Mesenchymal stem cell (in vitro differentiated cells and primary cell): ENCODE results near the gene PSMA7.

Experiments used
- DNase-seq: peaks from one replicate; pipeline ENCODE4 v3.0.0-alpha.2; 2013
- H2AFZ ChIP-seq: one replicate; pipeline ENCODE4 v1.6.1; 2013; ENCODE audit warnings: low read depth, mild to moderate bottlenecking, control low read depth, inconsistent platforms, low read length, moderate library complexity
- H2AK5ac ChIP-seq: 2 replicates; pipeline ENCODE4 v1.6.1; 2013; ENCODE audit warnings: low read length, moderate library complexity, mild to moderate bottlenecking, inconsistent platforms; ENCODE audit not compliant: severe bottlenecking
- H2BK120ac ChIP-seq: one replicate; pipeline ENCODE4 v1.6.1; 2013; ENCODE audit warnings: low read depth, mild to moderate bottlenecking, inconsistent platforms, low read length, moderate library complexity
- H2BK12ac ChIP-seq, 2 experiments: one replicate each; pipeline ENCODE4 v1.6.1; 2013; ENCODE audit warnings: inconsistent platforms in 2 of 2, low read length in 2 of 2, mild to moderate bottlenecking in 2 of 2, moderate library complexity in 2 of 2, control low read depth in 1 of 2
- H2BK15ac ChIP-seq: one replicate; pipeline ENCODE4 v1.6.1; 2013; ENCODE audit warnings: mild to moderate bottlenecking, low read depth, inconsistent platforms; ENCODE audit not compliant: poor library complexity, severe bottlenecking
- H2BK5ac ChIP-seq: 2 replicates; pipeline ENCODE4 v1.6.1; 2013; ENCODE audit warnings: low read depth, mild to moderate bottlenecking, low read length, control low read depth, inconsistent platforms; ENCODE audit not compliant: poor library complexity, severe bottlenecking
- H3K14ac ChIP-seq, 2 experiments: one replicate each; pipeline ENCODE4 v1.6.1; 2013; ENCODE audit warnings: inconsistent platforms in 2 of 2, low read length in 2 of 2, control low read depth in 1 of 2, mild to moderate bottlenecking in 1 of 2, moderate library complexity in 1 of 2
- H3K18ac ChIP-seq, 2 experiments: one replicate each; pipeline ENCODE4 v1.6.1; 2013; ENCODE audit warnings: inconsistent platforms in 2 of 2, low read length in 2 of 2, control low read depth in 1 of 2, low read depth in 1 of 2, mild to moderate bottlenecking in 1 of 2
- H3K23ac ChIP-seq, 2 experiments: one replicate each; pipeline ENCODE4 v1.6.1; 2013; ENCODE audit warnings: inconsistent platforms in 2 of 2, low read length in 2 of 2, mild to moderate bottlenecking in 2 of 2, moderate library complexity in 2 of 2, control low read depth in 1 of 2
- H3K27ac ChIP-seq: 2 replicates; pipeline ENCODE4 v1.5.1; 2013; ENCODE audit warnings: mild to moderate bottlenecking, moderate library complexity, low read length, control low read depth, inconsistent platforms; ENCODE audit not compliant: poor library complexity, severe bottlenecking
- H3K27me3 ChIP-seq, 2 experiments: 2 replicates each; pipeline versions ENCODE4 v1.6.1 to v1.7.0; 2013; ENCODE audit warnings: low read length in 2 of 2, mild to moderate bottlenecking in 2 of 2, moderate library complexity in 2 of 2, control low read depth in 1 of 2, inconsistent platforms in 1 of 2; ENCODE audit not compliant: control insufficient read depth in 1 of 2, insufficient read depth in 1 of 2
- H3K36me3 ChIP-seq, 2 experiments: 2 replicates each; pipeline versions ENCODE4 v1.6.1 to v1.7.0; 2013; ENCODE audit warnings: low read length in 2 of 2, control low read depth in 1 of 2, inconsistent platforms in 1 of 2, low read depth in 1 of 2, mild to moderate bottlenecking in 1 of 2; ENCODE audit not compliant: insufficient read depth in 2 of 2, control insufficient read depth in 1 of 2
- H3K4ac ChIP-seq, 2 experiments: one replicate each; pipeline ENCODE4 v1.6.1; 2013; ENCODE audit warnings: inconsistent platforms in 2 of 2, low read length in 2 of 2, mild to moderate bottlenecking in 2 of 2, moderate library complexity in 2 of 2, control low read depth in 1 of 2, low read depth in 1 of 2
- H3K4me1 ChIP-seq: 2 replicates; pipeline ENCODE4 v1.6.1; 2013; ENCODE audit warnings: low read depth, low read length, control low read depth; ENCODE audit not compliant: control insufficient read depth, insufficient read depth
- H3K4me2 ChIP-seq: 2 replicates; pipeline ENCODE4 v1.6.1; 2013; ENCODE audit warnings: low read length, mild to moderate bottlenecking, inconsistent platforms; ENCODE audit not compliant: poor library complexity, severe bottlenecking
- H3K4me3 ChIP-seq, 2 experiments: 2 replicates each; pipeline versions ENCODE4 v1.5.1 to v1.7.0; 2013; ENCODE audit warnings: low read length in 2 of 2, mild to moderate bottlenecking in 2 of 2, control low read depth in 1 of 2, low read depth in 1 of 2; ENCODE audit not compliant: insufficient read depth in 1 of 2
- H3K79me1 ChIP-seq: replicated peaks from 2 replicates; pipeline ENCODE4 v1.6.1; 2013; ENCODE audit warnings: mild to moderate bottlenecking, control low read depth, low read length, inconsistent platforms; ENCODE audit not compliant: poor library complexity, severe bottlenecking
- H3K9ac ChIP-seq: 2 replicates; pipeline ENCODE4 v1.7.0; 2013; ENCODE audit warnings: mild to moderate bottlenecking, low read length, moderate library complexity
- H3K9me3 ChIP-seq: 2 replicates; pipeline ENCODE4 v1.7.0; 2013; ENCODE audit warnings: mild to moderate bottlenecking, low read length; ENCODE audit not compliant: control insufficient read depth
- H4K8ac ChIP-seq: one replicate; pipeline ENCODE4 v1.6.1; 2013; ENCODE audit warnings: inconsistent platforms, mild to moderate bottlenecking, low read length, moderate library complexity
- H4K91ac ChIP-seq: one replicate; pipeline ENCODE4 v1.6.1; 2013; ENCODE audit warnings: mild to moderate bottlenecking, low read length, inconsistent platforms
- WGBS: methylation state at CpG from one replicate; pipeline ENCODE4 v1.1.7; 2013; ENCODE audit warnings: mixed read lengths; 5-methylcytosine and 5-hydroxymethylcytosine counted together

PSMA7 gene

DNA sequence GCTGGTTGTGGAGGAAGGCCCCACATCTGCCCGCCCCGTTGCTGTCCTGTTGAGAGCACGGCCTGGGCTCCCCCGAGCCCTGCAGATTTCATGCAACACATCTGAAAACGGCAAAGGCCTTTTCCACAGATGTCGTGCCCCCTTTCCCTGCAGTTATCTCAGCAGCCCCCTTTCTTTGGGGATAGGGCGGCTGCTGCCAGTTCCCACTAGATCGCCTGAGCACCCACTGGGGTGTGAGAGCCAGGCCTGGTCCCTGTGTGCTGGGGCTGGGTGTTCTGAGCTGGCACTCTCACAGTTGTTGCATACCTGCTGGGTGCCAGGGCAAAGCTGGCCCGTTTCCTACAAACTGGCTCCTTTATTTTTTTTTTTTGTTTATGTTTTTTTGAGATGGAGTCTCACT, 27.3 kb upstream of the PSMA7 start:
- Histone ChIP-seq H3K23ac (no peak overlapping the region), H3K36me3 (peaks cover 60 to 68% of the 10 kb centered on the region in 2 experiments), H3K27ac (no peak overlapping the region), H2BK120ac (no peak overlapping the region), H3K79me1 (peaks cover 26% of the 10 kb centered on the region), H3K4ac (no peak overlapping the region), H2AK5ac (no peak overlapping the region), H2BK5ac (no peak overlapping the region), H3K4me1 (no peaks in the 10 kb centered on the region), H3K4me3 (no peak overlapping the region), H3K9ac (no peak overlapping the region), H2BK12ac (no peak overlapping the region), H2BK15ac (no peak overlapping the region), H3K27me3 (no peaks in the 10 kb centered on the region), H2AFZ (no peak overlapping the region), H3K9me3 (no peaks in the 10 kb centered on the region), H4K91ac (no peak overlapping the region), H3K14ac (no peak overlapping the region), H4K8ac (no peak overlapping the region), H3K4me2 (no peak overlapping the region), H3K18ac (no peak overlapping the region)
- 98% methylated on average over 8 of the region's 9 CpGs for WGBS
- DNase-seq: no peak

GRCh38 chr20:62168890-62169435, 25.8 kb upstream of the PSMA7 start:
- Histone ChIP-seq H2BK5ac (no peak overlapping the region), H2AFZ (no peak overlapping the region), H3K27me3 (no peaks in the 10 kb centered on the region), H4K8ac (no peak overlapping the region), H2BK12ac (no peak overlapping the region), H3K14ac (no peak overlapping the region), H2AK5ac (no peak overlapping the region), H2BK120ac (no peak overlapping the region), H3K79me1 (peaks cover 20% of the 10 kb centered on the region), H3K27ac (no peak overlapping the region), H3K9ac (no peak overlapping the region), H3K9me3 (no peaks in the 10 kb centered on the region), H4K91ac (no peak overlapping the region), H3K23ac (no peak overlapping the region), H3K36me3 (peaks cover 60 to 68% of the 10 kb centered on the region in 2 experiments), H3K4me3 (no peak overlapping the region), H3K18ac (no peak overlapping the region), H2BK15ac (no peak overlapping the region), H3K4me1 (no peaks in the 10 kb centered on the region), H3K4me2 (no peak overlapping the region), H3K4ac (no peak overlapping the region)
- 97% methylated on average over 21 of the region's 23 CpGs for WGBS
- DNase-seq: no peak

DNA sequence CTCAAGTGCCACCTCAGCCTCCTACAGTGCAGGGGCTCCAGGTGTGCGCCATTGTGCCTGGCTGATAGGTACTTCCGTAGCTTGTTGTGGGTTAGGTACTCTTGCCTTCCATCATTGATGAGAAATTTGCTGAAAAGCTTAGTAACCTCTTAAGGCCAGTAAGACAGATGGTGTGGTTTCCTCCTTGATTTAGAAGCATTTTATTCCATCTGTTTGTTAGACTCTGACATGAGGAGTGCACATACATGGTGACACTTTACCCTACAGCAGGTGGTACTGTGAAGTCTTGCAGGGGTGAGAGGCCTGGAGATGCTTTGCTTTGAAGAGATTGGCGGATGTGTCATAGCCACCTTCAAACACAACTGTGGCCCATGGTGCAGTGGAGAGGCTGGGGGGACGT, 24.9 kb upstream of the PSMA7 start:
- no peak overlapping the region for H3K14ac ChIP-seq
- no peak overlapping the region for H3K4ac ChIP-seq
- no peak overlapping the region for H2AK5ac ChIP-seq
- no peak overlapping the region for H2BK15ac ChIP-seq
- H4K8ac ChIP-seq: no peak overlapping the region
- H3K4me2 ChIP-seq: no peak overlapping the region
- H3K9me3 ChIP-seq: no peaks in the 10 kb centered on the region
- H3K79me1 ChIP-seq: peaks cover 22% of the 10 kb centered on the region
- H2BK120ac ChIP-seq: no peak overlapping the region
- WGBS: over 99% methylated on average over 4 of the region's 4 CpGs
- H3K9ac ChIP-seq: no peak overlapping the region
- no peak overlapping the region for H3K27ac ChIP-seq
- H3K4me3 ChIP-seq: no peak overlapping the region
- H4K91ac ChIP-seq: no peak overlapping the region
- no peak overlapping the region for H3K18ac ChIP-seq
- H2AFZ ChIP-seq: no peak overlapping the region
- no peaks in the 10 kb centered on the region for H3K4me1 ChIP-seq
- H2BK5ac ChIP-seq: no peak overlapping the region
- peaks cover 66 to 75% of the 10 kb centered on the region in 2 experiments for H3K36me3 ChIP-seq
- no peak overlapping the region for H3K23ac ChIP-seq
- H3K27me3 ChIP-seq: no peaks in the 10 kb centered on the region
- DNase-seq: no peak
- no peak overlapping the region for H2BK12ac ChIP-seq

DNA sequence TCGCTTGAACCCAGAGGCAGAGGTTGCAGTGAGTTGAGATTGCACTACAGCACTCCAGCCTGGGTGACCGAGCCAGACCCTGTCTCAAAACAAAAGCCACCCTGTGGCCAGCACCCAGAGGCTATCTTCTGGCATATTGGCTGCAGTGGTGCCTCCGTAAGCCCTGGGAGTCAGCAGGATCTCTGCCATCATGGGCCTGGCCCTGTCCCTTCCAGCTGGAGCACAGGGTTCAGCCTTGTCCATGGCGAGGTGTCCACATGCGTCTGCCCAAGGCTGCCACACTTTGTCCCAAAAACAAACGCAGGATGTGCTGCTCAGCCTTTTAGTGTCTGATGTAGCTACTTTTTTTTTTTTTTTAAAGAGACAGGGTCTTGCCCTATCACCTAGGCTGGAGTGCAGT, 24.3 kb upstream of the PSMA7 start:
- no peak for DNase-seq
- no peaks in the 10 kb centered on the region for H3K9me3 ChIP-seq
- no peak overlapping the region for H3K18ac ChIP-seq
- H2AK5ac ChIP-seq: no peak overlapping the region
- no peak overlapping the region for H2BK15ac ChIP-seq
- H3K4me1 ChIP-seq: no peaks in the 10 kb centered on the region
- H3K4me3 ChIP-seq: no peak overlapping the region
- no peak overlapping the region for H2BK5ac ChIP-seq
- H3K9ac ChIP-seq: no peak overlapping the region
- H3K4ac ChIP-seq: no peak overlapping the region
- no peak overlapping the region for H2BK120ac ChIP-seq
- H4K8ac ChIP-seq: no peak overlapping the region
- WGBS: 96% methylated on average over 6 of the region's 6 CpGs
- no peak overlapping the region for H3K4me2 ChIP-seq
- H3K79me1 ChIP-seq: peaks cover 28% of the 10 kb centered on the region
- no peak overlapping the region for H3K14ac ChIP-seq
- no peak overlapping the region for H4K91ac ChIP-seq
- no peak overlapping the region for H3K27ac ChIP-seq
- no peak overlapping the region for H2BK12ac ChIP-seq
- no peaks in the 10 kb centered on the region for H3K27me3 ChIP-seq
- H3K36me3 ChIP-seq: peaks cover 69 to 75% of the 10 kb centered on the region in 2 experiments
- no peak overlapping the region for H2AFZ ChIP-seq
- H3K23ac ChIP-seq: no peak overlapping the region
